Right ventricle myocardium superior (tissue), 1 donor: ENCODE data around the gene KDM5B. TPM values are rescaled to one million over a fixed set of nuclear protein-coding genes. Genes with fewer than 3 reads are reported as not detected.

ENCODE experiments used
- ATAC-seq: fragments of 200-7000 bp; cut with Tn5 transposase; one replicate; pipeline ENCODE4 v1.9.1; 2020; ENCODE audit warnings: mild to moderate bottlenecking; ENCODE audit not compliant: poor library complexity
- DNase-seq: peaks from one replicate; pipeline ENCODE4 v3.0.0-alpha.2; 2020
- intact Hi-C: fragments of 100-400 bp; cut with DNase I; formaldehyde crosslinking; loops from one replicate; pipeline ENCODE4 v1.11.2; 2022
- total RNA-seq: library from RNA; stranded (reverse); fragmentation: NEBNext Ultra II Directional; extraction: Animal tissue kit (Norgen Biotek cat#: 25700); gene quantifications from one replicate; pipeline ENCODE4 v1.2.1, GENCODE V29; 2021
- donor health status: DM: no; HTN: yes; CAD: no; lungs with severe emphysema.

Gene KDM5B
- total RNA-seq, 1 donor from 2014 or later = 11.9 TPM

- intact Hi-C loops = no loop called here
- no peak for ATAC-seq
- no peak for DNase-seq
Measured at GRCh38 chr1:202679406-202680177, 128.6 kb downstream of the KDM5B start.

GRCh38 chr1:202677433-202677832 is 130.8 kb downstream of the KDM5B start:
- no peak for DNase-seq
- intact Hi-C loops = no loop called here
- no peak for ATAC-seq

Other genes starting within 250 kb of the KDM5B start
- not detected for gene SYT2, start 98.0 kb downstream of the KDM5B start, total RNA-seq
- gene PCAT6, start 2.5 kb upstream of the KDM5B start, total RNA-seq = 1.0 TPM
- gene RABIF, start 80.7 kb upstream of the KDM5B start, total RNA-seq = 4.5 TPM
- 19.4 TPM for gene KLHL12, start 118.8 kb upstream of the KDM5B start, total RNA-seq
- 76.6 TPM for gene ADIPOR1, start 149.9 kb upstream of the KDM5B start, total RNA-seq
- 118 TPM for gene CYB5R1, start 158.8 kb upstream of the KDM5B start, total RNA-seq
- 21.8 TPM for gene TMEM183A, start 199.0 kb upstream of the KDM5B start, total RNA-seq
- 19.3 TPM for gene PPFIA4, start 218.1 kb upstream of the KDM5B start, total RNA-seq